ENCODE results near the gene FBF1. TPM values are rescaled to one million over a fixed set of nuclear protein-coding genes. Genes with fewer than 3 reads are reported as not detected.

FBF1 gene
- total and polyA plus RNA-seq, 2 of the 8 experiments (the other 6 are each of a cell fraction or from before 2014, with no cell fraction given): 8.1 to 13.1 TPM

- TF ChIP-seq RBBP5 (IDR thresholded peaks at IDR 0.05; ENCODE audit: borderline replicate concordance, low read depth, low read length): peak; percentile 88; the same call in 1 of the 2 replicates
- TF ChIP-seq KDM5A (IDR thresholded peaks at IDR 0.05; ENCODE audit: low read length): peak; percentile 74; the same call in 1 of the 2 replicates
- no peak for TF ChIP-seq EP300 (IDR thresholded peaks at IDR 0.05; ENCODE audit: borderline replicate concordance in 1 of 2, low read depth in 2 of 2, low read length in 2 of 2)
- no peak for TF ChIP-seq GABPA (IDR thresholded peaks at IDR 0.05; ENCODE audit: borderline replicate concordance, insufficient read depth, low read length)
- no peak for TF ChIP-seq CBX8 (IDR thresholded peaks at IDR 0.05; ENCODE audit: borderline replicate concordance, low read depth, low read length)
- TF ChIP-seq CREB1 (IDR thresholded peaks at IDR 0.05): peak; percentile 32
- no peak for TF ChIP-seq SP2 (IDR thresholded peaks at IDR 0.05; ENCODE audit: low read length)
Observed at GRCh38 chr17:75904749-75905521, 35.9 kb downstream of the FBF1 start, which contains the start of gene MRPL38 (continued).
